ENCODE data around the gene ALKBH6.
"Not testable (repeated sequence)": the region's sequence is repeated elsewhere in the genome, so short reads cannot be mapped to it uniquely, and the experiment has no call there.

Gene ALKBH6

GRCh38 chr19:36014012-36014924 is at the start of gene ALKBH6:
TSS of gene ALKBH6 (minus strand) at chr19:36014213. CDS start at chr19:36013397, 816 bp downstream.
- peak; percentile 99 for DNase-seq

- no peak for DNase-seq
These were observed 47.4 kb upstream of the ALKBH6 start for GRCh38 chr19:36061367-36061766.

- DNase-seq: no peak
These were observed 46.4 kb upstream of the ALKBH6 start for GRCh38 chr19:36060430-36060829.

GRCh38 chr19:36059180-36059910 is 45.3 kb upstream of the ALKBH6 start:
- DNase-seq: no peak

- no peak for DNase-seq
These were observed 44.6 kb upstream of the ALKBH6 start for GRCh38 chr19:36058481-36059179.

GRCh38 chr19:36054733-36055686 is 41.0 kb upstream of the ALKBH6 start, which contains the start of gene WDR62:
TSS of gene WDR62 (plus strand) at chr19:36054897. CDS start at chr19:36054972, 75 bp downstream.
- DNase-seq: peak; percentile 96

- peak; percentile 99 for DNase-seq
These were observed 40.2 kb upstream of the ALKBH6 start, which contains the start of gene THAP8 for GRCh38 chr19:36054119-36054732. TSS of gene THAP8 (minus strand) at chr19:36054285. CDS start at chr19:36054217, 68 bp downstream.

- no peak for DNase-seq
These were observed 37.6 kb upstream of the ALKBH6 start for GRCh38 chr19:36051637-36052036.

- DNase-seq: no peak
These were observed 37.2 kb upstream of the ALKBH6 start for GRCh38 chr19:36051236-36051635.

- DNase-seq: no peak
These were observed 35.2 kb upstream of the ALKBH6 start for GRCh38 chr19:36049080-36049698.

- DNase-seq: no peak
These were observed 33.8 kb upstream of the ALKBH6 start for GRCh38 chr19:36047835-36048234.

GRCh38 chr19:36046443-36047050 is 32.5 kb upstream of the ALKBH6 start:
- DNase-seq: no peak

- no peak for DNase-seq
These were observed 29.9 kb upstream of the ALKBH6 start for GRCh38 chr19:36043952-36044351.

- DNase-seq: no peak
These were observed 27.8 kb upstream of the ALKBH6 start for GRCh38 chr19:36041831-36042230.

- not testable (repeated sequence) for DNase-seq
These were observed 27.1 kb upstream of the ALKBH6 start for GRCh38 chr19:36041092-36041491.

GRCh38 chr19:36040495-36040894 is 26.5 kb upstream of the ALKBH6 start:
- DNase-seq: no peak

- DNase-seq: peak; percentile 47
These were observed 18.5 kb upstream of the ALKBH6 start, which contains the start of gene CLIP3 for GRCh38 chr19:36032251-36033104. TSS of gene CLIP3 (minus strand) at chr19:36032873. CDS start at chr19:36032357, 516 bp downstream.

GRCh38 chr19:36031308-36031707 is 17.3 kb upstream of the ALKBH6 start:
- DNase-seq: no peak
